ENCODE measurements around the gene TBL2.
"Not testable (repeated sequence)": the region's sequence is repeated elsewhere in the genome, so short reads cannot be mapped to it uniquely, and the experiment has no call there.

The TBL2 gene

GRCh38 chr7:73535918-73536317, 42.5 kb downstream of the TBL2 start:
- not testable (repeated sequence) for DNase-seq (ENCODE audit: low read depth)

- DNase-seq (ENCODE audit: low read depth) = no peak
These were observed 44.6 kb downstream of the TBL2 start for GRCh38 chr7:73533742-73534141.

GRCh38 chr7:73532224-73532623, 46.2 kb downstream of the TBL2 start:
- DNase-seq (ENCODE audit: low read depth) = no peak

DNA sequence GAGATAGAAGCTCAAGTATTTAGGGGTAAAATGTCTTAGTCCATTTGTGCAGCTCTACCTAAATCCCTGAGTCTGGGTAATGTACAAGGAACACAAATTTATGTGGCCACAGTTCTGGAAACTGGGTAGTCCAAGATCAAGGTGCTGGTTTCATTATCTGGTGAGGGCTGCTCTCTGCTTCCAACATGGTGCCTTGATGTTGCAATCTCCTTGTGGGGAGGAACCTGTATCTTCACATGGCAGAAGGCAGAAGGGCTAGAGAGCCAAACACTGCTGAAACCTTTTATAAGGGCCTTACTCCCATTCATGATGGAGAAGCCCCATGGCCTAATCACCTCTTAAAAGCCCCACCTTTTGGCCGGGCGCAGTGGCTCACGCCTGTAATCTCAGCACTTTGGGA, 47.6 kb downstream of the TBL2 start:
- no peak for DNase-seq (ENCODE audit: low read depth)

DNA sequence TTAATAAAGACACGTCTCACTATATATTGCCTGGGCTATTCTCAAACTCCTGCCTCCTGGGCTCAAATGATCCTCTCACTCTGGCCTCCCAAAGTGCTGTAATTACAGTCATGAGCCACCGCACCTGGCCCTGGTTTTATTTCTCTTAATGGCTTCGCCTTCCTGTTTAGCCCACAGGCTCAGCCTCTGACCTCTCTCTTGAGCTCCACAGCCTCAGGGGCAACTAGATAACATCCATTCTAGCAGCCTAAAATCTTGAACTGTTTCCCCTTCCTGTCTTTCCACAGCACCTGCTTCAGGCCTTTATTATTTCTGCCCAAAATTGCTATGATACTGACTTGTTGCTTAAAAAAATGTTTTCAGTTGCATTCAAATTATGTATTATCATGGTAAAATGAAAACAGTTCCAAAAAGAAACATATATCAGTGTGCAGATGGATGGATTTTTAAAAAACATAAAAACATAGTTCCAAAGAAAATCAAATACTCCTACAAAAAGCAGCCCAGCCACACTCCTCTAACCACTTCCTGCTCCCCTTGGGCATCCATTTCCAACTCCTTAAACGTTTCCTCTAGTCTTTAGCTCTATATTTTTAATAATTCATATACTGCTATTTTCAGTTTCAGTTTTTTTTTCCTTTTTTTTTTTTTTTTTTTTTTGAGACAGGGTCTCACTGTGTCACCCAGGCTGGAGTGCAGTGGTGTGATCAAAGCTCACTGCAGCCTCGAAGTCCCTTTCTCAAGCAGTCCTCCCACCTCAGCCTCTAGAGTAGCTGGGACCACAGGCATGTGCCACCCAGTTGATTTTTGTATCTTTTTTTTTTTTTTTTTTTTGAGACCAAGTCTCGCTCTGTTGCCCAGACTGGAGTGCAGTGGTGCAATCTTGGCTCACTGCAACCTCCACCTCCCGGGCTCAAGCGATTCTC, 51.2 kb downstream of the TBL2 start:
- DNase-seq (ENCODE audit: low read depth) = no peak

DNA sequence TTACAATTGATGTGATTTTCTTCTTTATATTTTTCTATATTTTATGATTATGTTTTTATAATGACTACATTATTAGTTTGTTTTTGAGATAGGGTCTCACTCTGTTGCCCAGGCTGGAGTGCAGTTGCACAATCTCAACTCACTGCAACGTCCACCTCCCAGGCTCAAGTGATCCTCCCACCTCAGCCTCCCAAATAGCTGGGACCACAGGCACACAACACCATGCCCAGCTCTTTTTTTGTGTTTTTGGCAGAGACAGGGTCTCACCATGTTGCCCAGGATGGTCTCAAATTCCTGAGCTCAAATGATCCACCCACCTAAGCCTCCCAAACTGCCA, 52.3 kb downstream of the TBL2 start:
- DNase-seq (ENCODE audit: low read depth) = not testable (repeated sequence)

DNA sequence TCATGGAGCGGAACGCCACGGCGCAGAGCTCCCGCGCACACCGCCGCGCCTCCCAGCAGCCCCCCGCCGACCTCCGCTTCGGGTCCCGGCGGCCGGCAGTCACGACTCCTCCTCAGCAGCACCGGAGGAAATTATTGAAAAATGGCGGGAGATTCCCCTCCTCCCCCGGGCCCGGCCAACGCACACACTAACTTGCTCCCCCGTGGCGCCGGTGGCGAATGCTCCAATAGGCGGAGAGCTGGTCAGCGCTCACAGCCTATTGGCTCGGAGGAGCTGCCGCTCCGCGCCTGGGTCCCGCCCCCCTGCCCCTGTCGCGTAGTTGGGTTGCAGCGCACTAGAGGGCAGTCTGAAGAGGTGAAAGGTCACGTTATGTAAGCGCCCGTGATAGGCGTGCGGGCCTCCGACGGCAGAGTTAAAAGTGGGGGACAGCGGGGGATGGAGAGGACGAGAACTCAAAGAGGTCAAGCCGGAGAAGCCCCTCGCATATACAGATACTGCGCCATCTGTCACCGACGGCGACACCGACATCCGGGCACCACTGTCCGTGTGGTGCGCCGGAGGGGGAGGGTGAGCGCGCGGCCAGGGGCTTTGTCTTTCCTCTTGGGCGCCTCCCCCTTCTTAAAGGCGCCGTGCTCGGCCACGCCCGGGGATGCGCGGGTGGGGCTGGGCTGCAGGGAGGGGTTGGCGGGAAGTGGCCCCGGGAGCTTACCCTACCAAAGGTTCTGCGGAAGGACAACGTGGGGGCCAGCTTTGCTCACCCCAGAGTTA, 56.1 kb downstream of the TBL2 start, which contains the start of gene BAZ1B:
Gene BAZ1B (minus strand): TSS at position 189 of the 768 bp plus-strand sequence. CDS start 360 bp downstream, outside the sequence.
- peak; percentile 99 for DNase-seq (ENCODE audit: low read depth)

DNA sequence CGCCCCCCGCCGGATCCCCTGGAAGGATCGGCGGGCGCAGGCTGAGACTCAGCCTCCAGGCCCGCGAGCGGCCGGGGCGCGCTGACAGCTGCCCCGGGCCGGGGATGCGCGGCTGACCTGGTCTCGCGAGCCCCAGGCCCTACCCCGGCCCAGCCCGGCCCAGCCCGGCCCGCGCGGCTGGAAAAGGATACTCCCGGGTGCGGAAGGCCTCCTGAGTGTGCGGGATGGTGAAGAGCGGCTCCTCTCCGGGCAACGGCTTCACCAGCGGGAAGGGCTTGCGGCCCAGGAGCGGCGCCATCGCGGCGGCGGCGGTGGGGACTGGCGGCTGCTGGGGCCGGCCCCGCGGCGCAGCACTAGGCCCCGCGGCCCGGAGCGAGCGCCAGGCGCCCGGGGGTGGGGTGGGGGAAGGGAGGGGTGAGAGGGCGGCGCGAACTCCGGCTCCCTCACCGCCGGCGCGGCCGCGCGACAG, 56.7 kb downstream of the TBL2 start:
- peak; percentile 56 for DNase-seq (ENCODE audit: low read depth)

DNA sequence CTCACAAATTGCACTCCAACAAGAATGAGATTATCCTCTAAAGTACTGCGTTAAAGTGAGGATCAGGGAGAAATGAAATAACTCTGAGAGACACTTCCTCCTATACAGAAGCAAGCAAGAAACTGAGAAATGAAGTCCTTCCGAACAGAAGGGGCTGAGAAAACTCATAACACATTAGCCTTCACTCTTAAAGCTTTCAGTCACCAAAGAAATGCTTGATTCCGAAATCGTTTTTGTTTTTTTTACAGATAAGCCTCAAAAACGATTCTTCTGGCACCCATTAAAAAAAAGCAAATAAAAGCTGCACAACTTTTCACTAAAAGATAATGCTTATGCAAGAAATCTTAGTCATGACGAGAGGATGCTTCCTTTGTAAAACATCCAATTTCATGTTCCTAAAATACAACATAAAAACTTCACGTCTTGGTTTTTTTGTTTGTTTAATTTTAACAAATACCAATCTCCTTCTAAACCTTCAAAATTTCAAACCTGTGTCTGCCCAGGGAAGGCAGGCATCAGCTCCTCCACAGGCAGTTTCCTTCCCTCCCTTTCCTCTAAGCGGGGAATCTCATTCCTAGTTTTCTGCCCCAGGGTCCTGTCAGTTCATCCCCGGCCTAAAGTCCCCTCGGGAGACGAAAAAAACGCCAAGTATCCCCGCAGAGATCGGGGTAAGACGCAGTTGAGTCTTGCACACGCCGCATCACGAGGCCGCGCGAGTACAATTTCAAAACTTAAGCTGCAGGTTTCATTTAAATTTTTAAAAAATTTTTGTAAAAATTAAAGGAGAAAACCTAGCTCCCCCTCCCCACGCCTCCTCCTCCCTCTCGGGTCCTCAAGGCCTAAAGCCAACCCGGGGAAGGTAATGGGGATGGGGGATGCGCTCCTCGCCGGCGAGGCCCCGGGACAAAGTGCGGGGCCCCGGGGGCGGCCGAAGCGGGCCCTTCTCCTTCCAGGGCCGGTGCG, 57.4 kb downstream of the TBL2 start:
- DNase-seq (ENCODE audit: low read depth) = peak; percentile 12

DNA sequence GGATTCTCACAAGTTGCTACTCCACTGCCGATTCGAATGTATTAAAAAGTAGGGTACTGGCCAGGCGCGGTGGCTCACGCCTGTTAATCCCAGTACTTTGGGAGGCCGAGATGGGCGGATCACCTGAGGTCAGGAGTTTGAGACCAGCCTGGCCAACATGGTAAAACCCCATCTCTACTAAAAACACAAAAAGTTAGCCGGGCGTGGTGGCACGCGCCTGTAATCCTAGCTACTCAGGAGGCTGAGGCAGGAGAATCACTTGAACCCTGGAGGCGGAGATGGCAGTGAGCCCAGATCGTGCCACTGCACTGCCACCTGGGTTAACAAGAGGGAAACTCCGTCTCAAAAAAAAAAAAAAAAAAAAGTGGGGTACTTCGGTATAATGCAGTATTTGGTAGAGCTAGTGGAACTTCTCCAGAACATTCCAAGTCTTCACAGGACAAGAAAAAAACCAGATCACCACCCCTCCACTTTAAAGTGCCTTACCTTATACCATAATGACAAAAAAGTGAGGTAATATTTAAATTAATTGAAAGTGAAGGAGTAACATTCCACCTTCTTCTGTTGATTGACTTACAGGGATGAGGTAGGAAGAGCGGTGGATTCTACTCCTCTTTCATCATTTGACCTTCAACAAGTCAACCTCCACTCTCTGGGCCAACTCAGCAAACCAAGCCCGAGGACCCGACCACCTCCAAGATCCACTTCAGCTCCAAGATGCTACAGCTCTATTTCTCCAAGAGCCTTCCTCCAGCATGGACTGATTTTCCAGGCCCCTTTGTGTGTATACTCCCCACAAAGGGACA, 58.3 kb downstream of the TBL2 start:
- no peak for DNase-seq (ENCODE audit: low read depth)

- DNase-seq (ENCODE audit: low read depth) = no peak
These were observed 59.9 kb downstream of the TBL2 start for GRCh38 chr7:73518470-73518869.
